Kidney epithelial cell (primary cell): Measurements from ENCODE around the gene PLXNC1. TPM values are rescaled to one million over a fixed set of nuclear protein-coding genes. Genes with fewer than 3 reads are reported as not detected.
"Not testable (repeated sequence)": the region's sequence is repeated elsewhere in the genome, so short reads cannot be mapped to it uniquely, and the experiment has no call there.

ENCODE experiments used
- DNase-seq: peaks from one replicate; pipeline ENCODE4 v3.0.0-alpha.2; 2010; ENCODE audit warnings: low read depth
- H3K27me3 ChIP-seq: 2 replicates; pipeline ENCODE4 v1.6.0; 2011; ENCODE audit warnings: low read length; ENCODE audit not compliant: control insufficient read depth, insufficient read depth
- H3K36me3 ChIP-seq: 2 replicates; pipeline ENCODE4 v1.5.1; 2011; ENCODE audit warnings: low read length; ENCODE audit not compliant: control insufficient read depth, insufficient read depth
- H3K4me3 ChIP-seq: 2 replicates; pipeline ENCODE4 v1.5.1; 2011; ENCODE audit warnings: low read depth, mild to moderate bottlenecking, control low read depth, low read length
- CTCF ChIP-seq: IDR thresholded peaks from 2 replicates; pipeline ENCODE4 v1.5.1; 2011; ENCODE audit warnings: mild to moderate bottlenecking, moderate library complexity, low read length, control low read depth, inconsistent platforms; ENCODE audit not compliant: insufficient read depth, poor library complexity, severe bottlenecking
- total RNA-seq: library from RNA; depleted of rRNA; stranded (reverse); fragments of >200 nt; gene quantifications from 2 replicates; pipeline ENCODE4 v1.2.3, GENCODE V29; 2015

PLXNC1 gene
- total RNA-seq, 1 donor from 2014 or later, result 0.21 TPM

GRCh38 chr12:94305130-94305957 is 157.0 kb downstream of the PLXNC1 start:
- H3K36me3 ChIP-seq, result no peaks in the 10 kb centered on the region
- DNase-seq, result no peak

GRCh38 chr12:94308612-94309011 is 160.2 kb downstream of the PLXNC1 start:
- H3K27me3 ChIP-seq, result no peaks in the 10 kb centered on the region
- H3K36me3 ChIP-seq, result no peaks in the 10 kb centered on the region
- DNase-seq, result no peak
- no peak overlapping the region for H3K4me3 ChIP-seq
- TF ChIP-seq CTCF, result no peak

More at GRCh38 chr12:94305130-94305957, 157.0 kb downstream of the PLXNC1 start:
- H3K27me3 ChIP-seq, result no peaks in the 10 kb centered on the region
- no peak overlapping the region for H3K4me3 ChIP-seq
- TF ChIP-seq CTCF, result no peak

GRCh38 chr12:94309373-94309772 is 161.0 kb downstream of the PLXNC1 start:
- no peaks in the 10 kb centered on the region for H3K27me3 ChIP-seq
- no peak for TF ChIP-seq CTCF
- no peak overlapping the region for H3K4me3 ChIP-seq
- no peaks in the 10 kb centered on the region for H3K36me3 ChIP-seq
- DNase-seq, result no peak

- DNase-seq, result no peak
- H3K27me3 ChIP-seq, result no peaks in the 10 kb centered on the region
- no peak overlapping the region for H3K4me3 ChIP-seq
- no peak for TF ChIP-seq CTCF
- H3K36me3 ChIP-seq, result no peaks in the 10 kb centered on the region
Observed at GRCh38 chr12:94312378-94312777, 164.0 kb downstream of the PLXNC1 start.

- not testable (repeated sequence) for H3K36me3 ChIP-seq
Observed at GRCh38 chr12:94316600-94316999, 168.2 kb downstream of the PLXNC1 start.

GRCh38 chr12:94318181-94318580 is 169.8 kb downstream of the PLXNC1 start:
- TF ChIP-seq CTCF, result no peak
- Histone ChIP-seq H3K36me3 (no peaks in the 10 kb centered on the region), H3K4me3 (no peak overlapping the region), H3K27me3 (no peaks in the 10 kb centered on the region)
- DNase-seq, result no peak

More at GRCh38 chr12:94316600-94316999, 168.2 kb downstream of the PLXNC1 start:
- not testable (repeated sequence) for DNase-seq, H3K27me3 ChIP-seq, H3K4me3 ChIP-seq
